Ovary (tissue), 3 donors: ENCODE measurements around the gene IKZF1.

Experiments used
- CTCF ChIP-seq, 3 donors: fragments of 450-650 bp in 2 of 3; fragments of 200-600 bp in 1 of 3; IDR thresholded peaks; one replicate each; pipeline versions ENCODE4 v1.5.1 to v1.8.0; 2016 to 2022; ENCODE audit warnings: antibody characterized with exemption in 3 of 3, mild to moderate bottlenecking in 1 of 3
- POLR2A ChIP-seq: fragments of 450-650 bp; IDR thresholded peaks from one replicate; pipeline ENCODE4 v1.6.1; 2017; ENCODE audit warnings: antibody characterized with exemption, mild to moderate bottlenecking, moderate library complexity
- donor health status: DM: no; HTN: no; CAD: no.

GRCh38 chr7:50284296-50284695 lies 20.2 kb upstream of the IKZF1 start:
- TF ChIP-seq CTCF (IDR thresholded peaks at IDR 0.05) = no peak
- TF ChIP-seq POLR2A = no peak
